HepG2 (cell line): ENCODE measurements around the gene TUBGCP5. TPM values are rescaled to one million over a fixed set of nuclear protein-coding genes. Genes with fewer than 3 reads are reported as not detected.

ENCODE experiments used
- EHMT2 ChIP-seq: fragments of 200-600 bp; sonication (generic); IDR thresholded peaks from 2 replicates; pipeline ENCODE4 v1.7.0; 2017; ENCODE audit warnings: antibody characterized with exemption, low read depth, low read length, borderline replicate concordance
- HDAC1 ChIP-seq: sonication (generic); formaldehyde crosslinking; IDR thresholded peaks from 2 replicates; pipeline ENCODE4 v1.5.1; 2020; ENCODE audit warnings: mild to moderate bottlenecking, missing genetic modification reagents
- HMG20A ChIP-seq: IDR thresholded peaks from 2 replicates; pipeline ENCODE4 v1.6.1; 2016; ENCODE audit warnings: borderline replicate concordance
- HOXA9 ChIP-seq: sonication (generic); formaldehyde crosslinking; IDR thresholded peaks from 2 replicates; pipeline ENCODE4 v1.8.1; 2022; ENCODE audit warnings: missing genetic modification reagents, mild to moderate bottlenecking, moderate library complexity, borderline replicate concordance
- IRF2 ChIP-seq: IDR thresholded peaks from 2 replicates; pipeline ENCODE4 v1.6.1; 2018; ENCODE audit warnings: missing genetic modification reagents, missing compliant biosample characterization
- MIXL1 ChIP-seq: IDR thresholded peaks from 2 replicates; pipeline ENCODE4 v1.6.1; 2016
- MTA1 ChIP-seq: sonication (generic); formaldehyde crosslinking; IDR thresholded peaks from 2 replicates; pipeline ENCODE4 v1.4.0; 2020; ENCODE audit warnings: missing genetic modification reagents, mild to moderate bottlenecking, borderline replicate concordance
- MYNN ChIP-seq: sonication (generic); formaldehyde crosslinking; IDR thresholded peaks from 2 replicates; pipeline ENCODE4 v1.4.0; 2020; ENCODE audit warnings: mild to moderate bottlenecking, low read depth, missing genetic modification reagents
- RBM22 ChIP-seq: fragments of 200-400 bp; formaldehyde crosslinking; optimal IDR thresholded peaks from 2 replicates; pipeline ENCODE3; 2017; ENCODE audit warnings: mild to moderate bottlenecking, low read length, moderate library complexity
- SATB2 ChIP-seq: sonication (generic); formaldehyde crosslinking; IDR thresholded peaks from 2 replicates; pipeline ENCODE4 v1.5.0; 2020; ENCODE audit warnings: missing genetic modification reagents
- SETDB1 ChIP-seq: sonication (generic); formaldehyde crosslinking; IDR thresholded peaks from 2 replicates; pipeline ENCODE4 v1.5.1; 2020; ENCODE audit warnings: missing genetic modification reagents, mild to moderate bottlenecking, borderline replicate concordance
- TBX3 ChIP-seq: fragments of 450-650 bp; IDR thresholded peaks from 2 replicates; pipeline ENCODE4 v1.6.1; 2017; ENCODE audit warnings: antibody characterized with exemption, mild to moderate bottlenecking, inconsistent platforms, borderline replicate concordance
- TOE1 ChIP-seq: sonication (generic); formaldehyde crosslinking; IDR thresholded peaks from 2 replicates; pipeline ENCODE4 v1.4.0; 2020; ENCODE audit warnings: mild to moderate bottlenecking, missing genetic modification reagents
- ZNF24 ChIP-seq: fragments of 450-650 bp; IDR thresholded peaks from 2 replicates; pipeline ENCODE4 v1.6.1; 2017; ENCODE audit warnings: antibody characterized with exemption, mild to moderate bottlenecking
- ZNF263 ChIP-seq: sonication (generic); formaldehyde crosslinking; IDR thresholded peaks from 2 replicates; pipeline ENCODE4 v1.4.0; 2020; ENCODE audit warnings: missing genetic modification reagents
- ZNF441 ChIP-seq: sonication (generic); formaldehyde crosslinking; IDR thresholded peaks from 2 replicates; pipeline ENCODE4 v1.7.0; 2021; ENCODE audit warnings: missing genetic modification reagents, borderline replicate concordance
- ZNF510 ChIP-seq: sonication (generic); formaldehyde crosslinking; IDR thresholded peaks from 2 replicates; pipeline ENCODE4 v1.4.0; 2020; ENCODE audit warnings: low read depth, mild to moderate bottlenecking, missing genetic modification reagents
- ZNF614 ChIP-seq: IDR thresholded peaks from 2 replicates; pipeline ENCODE4 v1.6.1; 2018; ENCODE audit warnings: missing biosample characterization, missing genetic modification reagents, inconsistent platforms, borderline replicate concordance
- ZNF670 ChIP-seq: sonication (generic); formaldehyde crosslinking; IDR thresholded peaks from 2 replicates; pipeline ENCODE4 v1.8.0; 2022; ENCODE audit warnings: mild to moderate bottlenecking, missing genetic modification reagents, borderline replicate concordance
- ZNF776 ChIP-seq: sonication (generic); formaldehyde crosslinking; IDR thresholded peaks from 2 replicates; pipeline ENCODE4 v1.4.0; 2020; ENCODE audit warnings: mild to moderate bottlenecking, missing genetic modification reagents
- ZNF780A ChIP-seq: sonication (generic); formaldehyde crosslinking; IDR thresholded peaks from 2 replicates; pipeline ENCODE4 v1.8.0; 2022; ENCODE audit warnings: mild to moderate bottlenecking, missing genetic modification reagents, moderate library complexity
- ZNF781 ChIP-seq: sonication (generic); formaldehyde crosslinking; IDR thresholded peaks from 2 replicates; pipeline ENCODE4 v1.5.1; 2020; ENCODE audit warnings: borderline replicate concordance, mild to moderate bottlenecking, missing genetic modification reagents; ENCODE audit errors: not compliant biosample characterization
- ZNF841 ChIP-seq: sonication (generic); formaldehyde crosslinking; IDR thresholded peaks from 2 replicates; pipeline ENCODE4 v1.8.1; 2023; ENCODE audit warnings: missing genetic modification reagents, borderline replicate concordance
- ZSCAN20 ChIP-seq: sonication (generic); formaldehyde crosslinking; IDR thresholded peaks from 2 replicates; pipeline ENCODE4 v1.4.0; 2020; ENCODE audit warnings: missing genetic modification reagents, mild to moderate bottlenecking, borderline replicate concordance
- polyA plus RNA-seq, 8 experiments: library from polyadenylated mRNA; depleted of rRNA in 3 of 8; stranded (reverse) in 7 of 8; unstranded in 1 of 8; fragments of >200 nt; fragmentation: Illumina TruSeq in 4 of 8; extraction: Trizol in 4 of 8; gene quantifications; 2 replicates each; pipeline versions ENCODE4 v1.2.1 to v1.2.3, GENCODE V29; 2011 to 2016; ENCODE audit warnings: low read depth in 4 of 8, missing spikeins in 1 of 8, mixed read lengths in 1 of 8; ENCODE audit not compliant: insufficient read depth in 1 of 8
- total RNA-seq, 5 experiments: library from RNA; depleted of rRNA; stranded (reverse); fragments of >200 nt; fragmentation: Illumina TruSeq; extraction: Trizol; gene quantifications; 2 replicates each; pipeline ENCODE4 v1.2.3, GENCODE V29; 2016; ENCODE audit warnings: low read depth in 1 of 5
- TF ChIP-seq, protein P1 (sequence below): IDR thresholded peaks from 2 replicates; pipeline ENCODE4 v1.6.1; 2016; ENCODE audit warnings: low read depth
- TF ChIP-seq, protein P2 (sequence below): sonication (generic); formaldehyde crosslinking; IDR thresholded peaks from 2 replicates; pipeline ENCODE4 v1.4.0; 2020; ENCODE audit warnings: missing genetic modification reagents

TUBGCP5 gene
- total and polyA plus RNA-seq, 2 of the 13 experiments (the other 11 are each of a cell fraction or from before 2014, with no cell fraction given), result 7.2 to 25.0 TPM

DNA sequence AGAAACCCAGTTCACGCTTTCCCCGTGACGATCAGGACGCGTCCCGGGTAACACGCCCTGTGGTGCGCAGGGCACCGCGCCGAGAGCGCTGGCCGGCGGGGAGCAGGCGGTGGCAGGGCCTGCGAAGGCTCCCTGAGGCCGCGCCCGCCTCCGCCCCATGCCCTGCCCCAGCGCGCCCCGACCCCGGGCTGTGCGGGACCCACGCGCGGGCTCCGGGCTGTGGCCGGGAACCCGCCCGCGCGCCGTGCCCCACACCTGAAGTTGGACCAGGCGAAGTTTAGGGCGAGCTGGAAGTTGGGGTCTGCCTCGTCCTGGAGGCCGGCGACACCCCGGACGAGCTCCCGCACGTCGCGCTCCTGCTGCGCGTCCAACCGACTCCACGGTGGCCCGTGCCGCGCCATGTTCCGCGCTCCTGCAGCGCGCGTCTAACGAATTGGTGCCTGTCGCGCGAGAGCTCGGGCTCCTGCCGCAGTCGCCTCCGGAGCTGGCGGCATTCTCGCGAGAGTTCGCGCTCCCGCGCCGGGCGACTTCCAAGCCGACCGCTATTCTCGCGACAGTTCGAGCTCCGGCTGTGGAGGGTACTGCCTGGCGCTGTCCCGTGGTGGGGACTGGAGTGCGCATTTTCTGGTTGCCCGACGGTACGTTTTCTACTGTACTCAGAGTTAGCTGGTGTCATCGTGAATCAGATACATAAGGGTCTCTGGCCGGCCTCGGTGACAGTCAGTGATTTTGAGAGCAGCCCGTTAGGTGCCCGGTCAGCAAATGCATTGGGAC, at the start of gene TUBGCP5 (continued):
- TF ChIP-seq EHMT2 (no peak), SETDB1 (no peak), ZNF781 (peak; percentile 46), RBM22 (no peak), ZNF510 (CRISPR knock-in tag) (no peak), HMG20A (no peak), TBX3 (no peak), ZNF441 (peak; percentile 72; the same call in 1 of the 2 replicates), MTA1 (peak; percentile 48; the same call in 1 of the 2 replicates), IRF2 (CRISPR knock-in tag) (peak; percentile 63; the same call in 1 of the 2 replicates), MIXL1 (0 out of 2 replicates have a peak, but pooled peaks have one; percentile 39), SATB2 (no peak), ZNF24 (no peak), ZNF670 (CRISPR knock-in tag) (0 out of 2 replicates have a peak, but pooled peaks have one; percentile 54), ZNF841 (0 out of 2 replicates have a peak, but pooled peaks have one; percentile 51), TOE1 (0 out of 2 replicates have a peak, but pooled peaks have one; percentile 49), ZNF263 (CRISPR knock-in tag) (peak; percentile 45; the same call in 1 of the 2 replicates), ZNF776 (CRISPR knock-in tag) (peak; percentile 65), ZSCAN20 (peak; percentile 54; the same call in 1 of the 2 replicates), HDAC1 (CRISPR knock-in tag) (peak; percentile 93), ZNF614 (peak; percentile 64; the same call in 1 of the 2 replicates), MYNN (CRISPR knock-in tag) (no peak), HOXA9 (CRISPR knock-in tag) (0 out of 2 replicates have a peak, but pooled peaks have one; percentile 62), ZNF780A (CRISPR knock-in tag) (0 out of 2 replicates have a peak, but pooled peaks have one; percentile 83)
- TF ChIP-seq, protein P1, sequence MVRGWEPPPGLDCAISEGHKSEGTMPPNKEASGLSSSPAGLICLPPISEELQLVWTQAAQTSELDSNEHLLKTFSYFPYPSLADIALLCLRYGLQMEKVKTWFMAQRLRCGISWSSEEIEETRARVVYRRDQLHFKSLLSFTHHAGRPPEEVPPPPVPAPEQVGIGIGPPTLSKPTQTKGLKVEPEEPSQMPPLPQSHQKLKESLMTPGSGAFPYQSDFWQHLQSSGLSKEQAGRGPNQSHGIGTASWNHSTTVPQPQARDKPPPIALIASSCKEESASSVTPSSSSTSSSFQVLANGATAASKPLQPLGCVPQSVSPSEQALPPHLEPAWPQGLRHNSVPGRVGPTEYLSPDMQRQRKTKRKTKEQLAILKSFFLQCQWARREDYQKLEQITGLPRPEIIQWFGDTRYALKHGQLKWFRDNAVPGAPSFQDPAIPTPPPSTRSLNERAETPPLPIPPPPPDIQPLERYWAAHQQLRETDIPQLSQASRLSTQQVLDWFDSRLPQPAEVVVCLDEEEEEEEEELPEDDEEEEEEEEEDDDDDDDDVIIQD, result 0 out of 2 replicates have a peak, but pooled peaks have one; percentile 27
- TF ChIP-seq, protein P2, sequence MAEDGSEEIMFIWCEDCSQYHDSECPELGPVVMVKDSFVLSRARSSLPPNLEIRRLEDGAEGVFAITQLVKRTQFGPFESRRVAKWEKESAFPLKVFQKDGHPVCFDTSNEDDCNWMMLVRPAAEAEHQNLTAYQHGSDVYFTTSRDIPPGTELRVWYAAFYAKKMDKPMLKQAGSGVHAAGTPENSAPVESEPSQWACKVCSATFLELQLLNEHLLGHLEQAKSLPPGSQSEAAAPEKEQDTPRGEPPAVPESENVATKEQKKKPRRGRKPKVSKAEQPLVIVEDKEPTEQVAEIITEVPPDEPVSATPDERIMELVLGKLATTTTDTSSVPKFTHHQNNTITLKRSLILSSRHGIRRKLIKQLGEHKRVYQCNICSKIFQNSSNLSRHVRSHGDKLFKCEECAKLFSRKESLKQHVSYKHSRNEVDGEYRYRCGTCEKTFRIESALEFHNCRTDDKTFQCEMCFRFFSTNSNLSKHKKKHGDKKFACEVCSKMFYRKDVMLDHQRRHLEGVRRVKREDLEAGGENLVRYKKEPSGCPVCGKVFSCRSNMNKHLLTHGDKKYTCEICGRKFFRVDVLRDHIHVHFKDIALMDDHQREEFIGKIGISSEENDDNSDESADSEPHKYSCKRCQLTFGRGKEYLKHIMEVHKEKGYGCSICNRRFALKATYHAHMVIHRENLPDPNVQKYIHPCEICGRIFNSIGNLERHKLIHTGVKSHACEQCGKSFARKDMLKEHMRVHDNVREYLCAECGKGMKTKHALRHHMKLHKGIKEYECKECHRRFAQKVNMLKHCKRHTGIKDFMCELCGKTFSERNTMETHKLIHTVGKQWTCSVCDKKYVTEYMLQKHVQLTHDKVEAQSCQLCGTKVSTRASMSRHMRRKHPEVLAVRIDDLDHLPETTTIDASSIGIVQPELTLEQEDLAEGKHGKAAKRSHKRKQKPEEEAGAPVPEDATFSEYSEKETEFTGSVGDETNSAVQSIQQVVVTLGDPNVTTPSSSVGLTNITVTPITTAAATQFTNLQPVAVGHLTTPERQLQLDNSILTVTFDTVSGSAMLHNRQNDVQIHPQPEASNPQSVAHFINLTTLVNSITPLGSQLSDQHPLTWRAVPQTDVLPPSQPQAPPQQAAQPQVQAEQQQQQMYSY (CRISPR knock-in tag), result peak; percentile 64; the same call in 1 of the 2 replicates
